Measurements from ENCODE around the gene MCUB.
"Not testable (repeated sequence)": the region's sequence is repeated elsewhere in the genome, so short reads cannot be mapped to it uniquely, and the experiment has no call there.

The MCUB gene

DNA sequence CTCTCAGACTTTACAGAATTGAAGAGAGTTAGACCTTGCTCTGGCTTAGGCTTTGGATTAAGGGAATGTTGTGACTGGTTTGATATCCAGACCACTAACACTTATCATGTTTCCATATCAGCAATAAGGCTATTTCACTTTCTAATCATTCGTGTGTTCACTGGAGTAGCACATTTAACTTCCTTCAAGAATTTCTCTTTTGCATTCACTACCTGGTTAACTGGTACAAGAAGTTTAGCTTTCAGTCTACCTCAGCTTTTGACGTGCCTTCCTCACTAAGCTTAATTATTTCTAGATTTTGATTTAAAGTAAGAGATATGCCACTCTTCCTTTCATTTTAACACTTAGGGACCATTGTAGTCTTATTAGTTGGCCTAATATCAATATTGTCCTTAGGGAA lies 80.6 kb downstream of the MCUB start:
- no peak for DNase-seq

DNA sequence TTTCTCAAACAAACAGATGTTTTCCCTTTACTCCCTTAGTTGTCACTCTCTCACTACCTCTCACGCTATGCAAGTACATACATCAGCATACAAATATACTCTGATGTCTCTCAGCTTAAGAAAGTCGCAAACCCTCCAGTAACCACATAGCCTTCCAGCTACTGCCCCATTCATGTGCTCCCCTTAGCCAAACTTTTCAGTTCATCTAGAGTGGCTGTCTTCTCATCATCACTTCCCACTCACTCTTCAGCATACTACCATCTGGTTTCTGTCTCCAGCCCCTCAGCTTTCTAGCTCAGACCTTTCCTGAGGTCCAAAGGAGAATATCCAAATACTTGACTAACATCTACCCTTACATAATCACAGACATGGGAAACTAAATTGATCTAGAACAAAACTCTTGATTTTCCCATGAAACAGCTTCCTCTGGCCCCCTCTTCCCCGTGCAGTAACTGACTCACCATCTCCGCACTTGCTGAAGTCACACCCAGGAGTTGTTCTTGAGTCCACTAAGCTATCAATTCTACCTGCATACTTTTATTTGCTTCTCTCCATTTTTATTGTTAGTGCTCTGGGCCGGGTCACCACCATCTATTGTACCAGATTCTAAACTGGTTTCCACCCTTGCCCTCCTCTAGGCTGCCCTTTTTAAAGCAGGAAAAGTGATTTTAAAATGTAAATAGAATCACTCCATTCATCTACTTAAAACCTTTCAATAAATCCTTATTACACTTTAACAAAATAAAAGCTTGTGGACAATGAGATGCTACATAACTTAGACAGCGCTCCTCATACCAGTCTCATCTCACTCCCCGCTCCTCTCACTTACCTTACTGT lies 86.0 kb downstream of the MCUB start:
- DNase-seq = no peak

DNA sequence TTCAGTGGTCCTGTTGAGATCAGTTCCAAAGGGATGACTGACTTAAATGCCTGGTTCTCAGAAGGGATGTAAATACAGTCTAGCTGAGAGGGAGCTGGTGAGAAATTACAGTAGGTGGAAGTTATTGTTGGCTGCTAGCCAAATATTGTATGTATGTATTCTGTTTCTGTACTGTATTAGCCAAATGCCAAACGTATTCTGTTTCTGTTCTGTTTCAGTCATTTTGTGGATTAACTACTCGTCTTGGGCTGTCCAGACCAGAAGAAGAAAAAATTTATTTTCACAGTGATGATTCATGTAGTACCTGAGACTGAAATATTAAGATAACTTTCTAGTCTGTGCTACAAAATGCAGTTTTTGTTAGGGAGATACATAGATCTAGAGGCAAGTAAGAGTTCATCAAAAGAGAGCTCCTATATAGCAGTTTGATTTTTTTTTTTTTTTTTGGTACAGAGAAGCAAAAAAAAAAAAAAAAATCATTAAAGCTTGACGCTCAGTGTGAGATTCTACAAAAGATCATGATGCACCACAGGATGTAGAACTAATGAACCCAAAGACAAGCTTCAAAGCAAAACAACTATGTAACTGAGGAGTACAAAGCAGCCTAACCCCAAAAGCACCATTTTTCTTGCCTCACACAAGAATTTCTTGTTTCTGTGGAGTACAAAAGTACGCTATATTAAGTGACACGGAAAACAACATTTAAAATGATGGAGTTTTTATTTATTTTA lies 88.4 kb downstream of the MCUB start:
- DNase-seq = no peak

DNA sequence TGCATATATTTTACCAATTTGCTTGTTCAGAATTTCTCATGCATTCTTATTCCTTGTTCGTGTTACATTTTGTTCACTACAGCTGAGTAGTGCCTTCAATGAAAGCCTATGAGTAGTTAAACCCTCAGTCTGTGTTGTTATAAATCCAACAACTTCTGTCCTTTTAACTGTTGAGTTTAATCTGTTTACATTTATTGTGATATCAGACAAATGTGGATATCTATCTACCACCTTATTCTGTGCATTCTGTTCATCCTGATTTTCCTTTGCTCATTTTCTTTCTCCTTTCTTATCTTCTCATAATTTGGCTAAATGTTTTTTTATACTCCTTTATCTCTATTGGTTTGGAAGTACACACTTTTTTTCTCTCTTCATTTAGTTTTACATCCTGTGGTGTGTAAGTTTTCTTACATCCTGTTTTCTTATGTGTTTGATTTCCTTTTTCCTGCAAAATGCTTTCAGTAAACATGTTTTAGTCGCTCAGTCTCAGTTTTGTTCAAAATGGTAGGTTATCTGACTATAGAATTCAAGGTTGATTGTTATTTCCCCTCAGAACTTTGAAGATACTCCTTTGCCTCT lies 89.0 kb downstream of the MCUB start:
- no peak for DNase-seq

DNA sequence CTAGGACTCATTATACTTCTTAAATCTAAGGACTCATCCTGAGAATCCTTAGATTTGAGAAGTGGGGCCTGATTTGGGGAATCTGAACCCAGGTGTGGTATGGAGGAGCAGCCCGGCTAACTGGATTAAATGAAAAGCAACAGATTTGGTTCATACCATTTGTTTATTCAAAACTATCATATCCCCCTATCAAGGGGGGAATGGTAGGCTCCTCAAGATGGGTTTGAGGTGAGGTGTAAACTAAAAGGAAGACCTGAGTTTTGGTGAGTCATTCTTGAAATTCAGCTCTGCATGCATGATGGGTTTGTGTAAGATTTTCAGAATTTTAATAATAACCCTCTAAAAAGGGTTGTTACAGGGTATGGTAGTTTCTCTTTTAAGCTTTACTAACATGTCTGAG lies 89.8 kb downstream of the MCUB start:
- DNase-seq = no peak

DNA sequence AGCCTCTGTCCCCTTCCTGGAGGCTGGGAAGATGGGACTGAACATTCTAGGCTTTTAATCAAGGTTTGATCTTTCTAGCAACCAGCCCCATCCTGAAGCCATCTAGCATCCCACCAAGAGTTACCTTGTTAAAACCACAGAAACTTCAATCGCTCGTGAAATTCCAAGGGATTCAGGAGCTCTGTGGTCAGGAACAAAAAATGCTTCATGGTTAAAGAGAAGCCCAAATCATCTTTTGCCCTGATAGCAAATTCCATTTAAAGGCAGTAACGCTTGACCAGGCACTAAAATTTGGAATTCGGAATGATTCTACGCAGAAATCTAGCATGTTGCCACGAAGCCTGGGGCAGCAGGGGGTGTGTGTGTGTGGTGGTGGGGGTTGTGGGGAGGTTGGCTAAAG lies 95.3 kb downstream of the MCUB start:
- no peak for DNase-seq

DNA sequence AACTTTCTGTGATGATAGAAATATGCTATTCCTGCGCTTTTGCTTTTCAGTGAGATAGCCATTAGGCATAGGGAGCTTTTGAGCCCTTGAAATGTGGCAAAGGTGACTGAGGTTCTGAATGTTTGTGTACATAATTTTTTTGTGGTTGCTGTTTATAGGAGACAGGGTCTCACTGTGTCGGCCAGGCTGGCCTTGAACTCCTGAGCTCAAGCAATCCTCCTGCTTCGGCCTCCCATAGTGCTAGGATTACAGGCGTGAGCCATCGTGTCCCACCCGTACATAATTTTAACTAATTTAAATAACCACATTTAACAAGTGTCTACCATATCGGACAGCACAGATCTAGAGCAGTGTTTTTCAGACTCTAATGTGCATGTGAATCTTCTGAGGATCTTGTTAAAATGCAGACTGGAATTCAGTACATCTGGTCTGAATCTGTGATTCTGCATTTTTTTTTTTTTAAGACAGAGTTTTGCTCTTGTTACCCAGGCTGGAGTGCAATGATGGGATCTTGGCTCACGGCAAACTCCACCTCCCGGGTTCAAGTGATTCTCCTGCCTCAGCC lies 97.9 kb downstream of the MCUB start:
- no peak for DNase-seq

DNA sequence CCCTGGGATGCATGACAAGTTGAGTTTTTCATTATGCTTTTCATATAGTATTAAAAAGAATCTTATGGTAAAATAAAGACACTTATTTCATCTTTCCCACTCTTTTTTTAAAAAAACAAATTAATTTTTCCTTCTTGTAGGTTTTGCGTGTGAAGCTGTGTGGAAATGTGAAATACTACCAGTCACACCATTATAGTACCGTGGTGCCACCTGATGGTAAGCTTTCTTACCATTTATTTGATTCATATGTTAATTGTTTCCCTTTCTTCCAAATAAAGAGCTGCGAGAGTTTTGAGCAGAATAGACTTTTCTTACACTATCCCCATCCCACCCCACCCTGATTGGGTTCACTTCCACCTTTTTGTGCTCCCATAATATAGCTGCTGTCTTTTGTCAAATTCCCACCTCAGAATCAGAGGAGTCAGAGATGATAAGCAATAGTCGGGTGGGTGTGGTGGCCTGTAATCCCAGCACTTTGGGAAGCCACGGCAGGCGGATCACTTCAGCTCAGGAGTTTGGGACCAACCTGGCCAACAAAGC lies 98.9 kb downstream of the MCUB start:
- DNase-seq = no peak

DNA sequence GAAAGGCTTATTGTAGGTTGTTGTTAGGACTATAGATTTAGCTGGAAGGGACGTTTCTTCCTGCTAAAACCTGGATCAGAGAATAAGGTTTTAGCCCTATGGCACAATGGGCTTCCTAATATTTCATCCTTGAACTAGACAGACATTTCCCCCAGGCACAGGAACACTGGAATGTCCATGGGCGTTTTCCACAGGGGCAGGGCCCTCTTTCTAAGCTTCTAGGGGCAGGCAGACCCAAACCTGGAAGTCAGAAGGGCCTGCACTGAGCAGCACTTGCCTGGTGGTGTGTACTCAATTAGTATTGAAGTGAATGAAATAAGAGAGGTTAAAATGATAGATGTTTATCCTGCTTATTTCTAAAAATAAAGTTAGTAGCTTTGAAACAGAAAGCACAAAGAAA lies 102.1 kb downstream of the MCUB start:
- DNase-seq = no peak

DNA sequence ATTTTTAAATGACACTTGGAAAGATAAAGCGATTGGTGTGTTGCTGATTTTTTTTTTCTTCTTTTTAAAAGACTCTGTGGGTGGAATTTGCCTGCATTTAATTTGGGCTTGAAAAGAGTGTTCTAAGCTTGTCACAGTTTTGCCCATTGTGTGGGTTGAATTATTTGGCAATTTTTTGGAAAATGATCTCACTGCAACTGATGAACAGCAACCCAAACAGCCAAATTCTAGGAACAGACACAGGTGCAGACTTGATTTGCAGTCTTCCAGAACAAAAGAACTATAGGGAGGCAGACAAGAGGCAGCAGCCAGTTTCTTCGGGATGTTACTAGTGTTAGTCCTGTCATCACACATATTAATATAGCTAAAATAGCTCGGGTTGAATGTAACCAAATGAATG lies 102.7 kb downstream of the MCUB start:
- no peak for DNase-seq

DNA sequence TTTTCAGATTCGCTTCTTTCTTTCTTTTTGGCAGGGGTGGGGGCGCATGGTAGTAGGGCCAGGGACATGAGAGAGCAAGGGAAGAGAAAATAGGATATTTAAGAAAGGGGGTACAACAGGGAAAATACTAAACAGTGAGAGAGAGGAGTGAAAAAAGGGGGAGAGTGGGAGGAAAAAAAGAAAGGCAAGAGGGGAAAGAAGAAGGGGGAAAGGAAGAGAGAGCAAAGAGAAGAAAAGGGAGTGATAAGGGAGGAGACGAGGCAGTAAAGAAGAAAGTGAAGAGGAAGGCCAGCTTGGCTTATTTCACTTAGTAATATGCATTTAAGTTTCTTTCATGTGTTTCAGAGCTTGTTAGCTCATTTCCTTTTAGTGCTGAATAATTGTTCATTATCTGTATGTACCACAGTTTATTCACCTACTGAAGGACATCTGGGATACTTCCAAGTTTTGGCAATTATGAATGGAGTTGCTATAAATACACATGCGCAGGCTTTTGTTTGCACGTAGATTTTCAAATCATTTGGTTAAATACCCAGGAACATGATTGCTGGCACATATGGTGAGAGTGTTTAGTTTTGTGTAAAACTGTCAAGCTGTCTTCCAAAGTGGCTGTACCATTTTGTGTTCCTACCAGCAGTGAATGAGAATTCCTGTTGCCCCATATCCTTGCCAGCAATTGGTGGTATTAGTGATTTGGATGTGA lies 105.9 kb downstream of the MCUB start:
- no peak for DNase-seq

DNA sequence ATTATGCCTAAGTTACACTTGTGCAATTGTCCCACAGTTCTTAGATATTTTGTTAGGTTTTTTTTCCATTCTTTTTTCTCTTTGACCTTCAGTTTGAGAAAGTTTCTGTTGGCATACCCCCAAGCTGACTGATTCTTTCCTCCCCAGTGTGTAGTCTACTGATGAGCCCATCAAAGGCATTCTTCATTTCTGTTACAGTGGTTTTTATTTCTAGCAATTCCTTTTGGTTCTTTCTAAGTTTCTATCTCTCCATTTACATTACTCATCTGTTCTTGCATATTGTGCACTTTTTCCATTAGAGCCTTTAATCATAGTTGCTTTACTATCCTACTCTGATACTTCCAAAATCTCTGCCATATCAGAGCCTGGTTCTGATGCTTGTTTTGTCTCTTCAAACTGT lies 111.3 kb downstream of the MCUB start:
- DNase-seq = no peak

DNA sequence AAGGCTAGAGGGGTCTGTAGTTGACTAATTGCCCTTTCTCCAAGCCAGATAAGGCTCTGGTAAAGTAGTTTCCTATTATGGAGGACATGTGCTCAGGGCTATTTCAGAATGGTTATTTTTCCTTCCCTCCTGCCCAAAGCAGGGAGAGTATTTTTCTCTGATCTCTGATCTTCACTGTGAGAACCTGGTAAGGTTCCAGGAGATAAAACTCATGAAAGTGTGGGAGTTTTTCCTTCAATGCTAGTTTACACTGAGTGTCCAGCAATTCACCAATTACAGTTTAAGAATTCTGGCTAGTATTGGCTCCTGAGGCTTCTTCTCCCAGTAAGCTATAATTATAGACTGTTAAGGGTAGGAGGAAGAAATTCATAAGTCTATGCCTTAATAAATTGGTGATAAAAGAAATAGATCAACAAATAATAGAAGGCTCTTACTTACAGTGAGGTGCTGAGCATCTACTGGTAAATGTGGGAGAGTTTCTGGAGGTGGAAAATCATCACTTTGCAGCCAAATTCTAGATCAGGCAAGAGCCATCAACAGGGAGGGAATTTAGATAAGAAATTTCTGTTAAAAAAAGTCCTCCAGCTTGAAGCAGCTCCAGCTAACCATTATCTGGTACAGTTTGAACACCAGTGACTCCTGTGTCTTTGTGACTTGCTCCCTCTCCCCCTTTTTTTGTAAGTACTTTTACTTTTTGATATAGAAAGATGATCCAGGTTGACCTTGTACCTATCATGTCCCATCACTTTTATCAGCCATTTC lies 112.3 kb downstream of the MCUB start:
- DNase-seq = no peak

DNA sequence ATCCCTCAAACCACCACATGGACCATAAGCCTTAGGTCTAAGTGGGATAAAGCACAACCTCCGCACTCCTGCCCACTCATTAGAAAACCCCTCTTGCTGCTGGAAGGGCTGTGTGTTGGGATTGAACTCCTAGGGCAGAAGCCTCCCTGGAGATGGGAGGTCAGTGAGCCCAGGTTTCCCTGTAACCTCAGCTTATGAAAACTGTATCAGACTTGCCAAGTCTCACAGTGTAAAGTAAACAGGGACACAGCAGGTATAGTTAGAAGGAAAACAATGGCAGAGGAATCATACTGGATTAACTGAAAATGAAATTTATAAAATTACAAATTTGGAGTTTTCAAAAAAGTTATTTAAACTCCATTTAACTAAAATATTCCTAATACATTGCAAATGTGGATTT lies 113.3 kb downstream of the MCUB start:
- no peak for DNase-seq

DNA sequence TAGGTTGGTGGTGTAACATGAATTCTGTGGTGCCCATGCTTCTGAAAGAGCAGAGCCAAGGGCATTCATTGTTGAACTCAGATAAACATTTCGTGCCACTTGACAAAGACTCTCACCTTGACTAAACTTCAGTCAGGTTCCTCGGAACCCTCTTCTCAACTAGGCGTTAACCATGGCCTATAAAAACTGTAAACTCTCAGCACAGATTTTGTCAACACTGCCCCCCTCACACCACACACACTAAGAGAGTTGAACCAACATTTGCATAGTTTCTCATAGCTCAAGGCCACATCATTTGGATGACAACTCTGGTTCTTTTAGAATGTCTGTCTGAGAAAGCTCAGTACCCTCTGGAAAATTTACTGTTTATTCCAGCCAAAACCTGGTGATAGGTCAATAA lies 115.1 kb downstream of the MCUB start:
- no peak for DNase-seq

DNA sequence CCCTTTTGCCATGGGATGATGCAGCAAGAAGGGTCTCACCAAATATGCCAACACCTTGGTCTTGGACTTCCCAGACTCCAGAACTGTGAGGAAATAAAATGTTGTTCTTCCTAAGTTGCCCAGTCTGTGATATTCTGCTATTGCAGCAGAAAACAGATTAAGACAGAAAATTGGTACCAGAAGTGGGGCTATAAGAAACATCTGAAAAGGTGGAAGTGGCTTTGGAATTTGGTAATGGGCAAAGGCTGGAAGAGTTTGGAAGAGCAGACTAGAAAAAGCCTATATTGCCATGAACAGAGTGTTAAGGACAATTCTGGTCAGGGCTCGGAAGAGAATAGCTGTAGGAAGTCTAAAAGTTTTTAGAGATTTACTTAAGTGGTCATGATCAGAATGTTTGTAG lies 115.8 kb downstream of the MCUB start:
- DNase-seq = no peak

DNA sequence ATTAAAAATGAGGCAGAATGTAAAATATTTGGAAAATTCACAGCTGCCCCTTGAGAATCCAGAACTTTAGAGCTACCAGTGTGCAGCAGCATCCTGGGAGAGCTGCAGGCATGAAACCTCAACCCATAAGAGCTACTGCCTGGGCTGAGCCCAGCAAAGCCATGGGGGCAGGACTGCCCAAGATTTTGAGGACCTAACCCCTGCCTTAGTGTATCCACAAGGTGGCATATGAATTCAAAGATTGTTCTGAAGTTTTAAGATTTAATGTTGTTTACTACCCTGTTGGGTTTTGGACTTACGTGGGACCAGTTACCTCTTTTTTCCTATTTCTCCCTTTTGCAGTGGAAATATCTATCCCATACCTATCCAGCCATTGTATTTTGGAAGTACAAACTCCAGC lies 116.8 kb downstream of the MCUB start:
- no peak for DNase-seq

DNA sequence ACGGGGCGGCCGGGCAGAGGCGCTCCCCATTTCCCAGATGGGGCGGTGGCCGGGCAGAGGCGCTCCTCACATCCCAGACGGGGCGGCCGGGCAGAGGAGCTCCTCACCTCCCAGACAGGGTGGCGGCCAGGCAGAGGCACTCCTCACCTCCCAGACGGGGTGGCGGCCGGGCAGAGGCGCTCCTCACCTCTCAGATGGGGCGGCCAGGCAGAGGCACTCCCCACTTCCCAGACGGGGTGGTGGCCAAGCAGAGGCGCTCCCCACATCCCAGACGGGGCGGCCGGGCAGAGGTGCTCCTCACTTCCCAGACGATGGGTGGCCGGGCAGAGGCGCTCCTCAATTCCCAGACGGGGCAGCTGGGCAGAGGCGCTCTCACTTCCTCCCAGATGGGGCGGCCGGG lies 118.4 kb downstream of the MCUB start:
- not testable (repeated sequence) for DNase-seq

DNA sequence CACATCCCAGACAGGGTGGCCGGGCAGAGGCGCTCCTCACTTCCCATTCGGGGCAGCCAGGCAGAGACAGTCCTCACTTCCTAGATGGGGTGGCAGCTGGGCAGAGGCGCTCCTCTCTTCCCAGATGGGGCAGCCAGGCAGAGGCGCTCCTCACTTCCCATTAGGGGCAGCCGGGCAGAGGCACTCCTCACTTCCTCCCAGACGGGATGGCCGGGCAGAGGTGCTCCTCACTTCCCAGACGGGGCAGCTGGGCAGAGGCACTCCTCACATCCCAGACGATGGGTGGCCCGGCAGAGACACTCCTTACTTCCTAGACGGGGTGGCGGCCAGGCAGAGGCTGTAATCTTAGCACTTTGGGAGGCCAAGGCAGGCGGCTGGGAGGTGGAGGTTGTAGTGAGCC lies 118.9 kb downstream of the MCUB start:
- DNase-seq = not testable (repeated sequence)

DNA sequence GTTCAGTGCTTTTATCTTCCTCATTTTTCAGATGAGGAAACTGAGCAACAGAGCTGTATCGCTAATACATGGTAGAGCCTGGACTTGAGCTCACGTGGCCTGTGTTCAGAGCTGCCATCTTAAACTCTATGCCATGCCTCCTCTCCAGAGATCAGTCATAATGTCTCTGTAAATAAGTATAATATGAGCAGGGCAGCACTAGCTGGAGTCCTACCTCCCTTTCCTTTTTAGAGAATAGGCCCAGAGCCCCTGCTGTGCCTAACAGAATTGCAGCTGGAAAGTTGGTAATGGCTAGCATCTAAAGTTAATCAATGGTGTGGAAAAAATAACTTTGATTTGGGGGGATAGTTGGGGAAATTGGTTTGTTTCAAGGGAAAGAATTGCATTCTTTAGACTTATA lies 122.8 kb downstream of the MCUB start:
- DNase-seq = no peak

DNA sequence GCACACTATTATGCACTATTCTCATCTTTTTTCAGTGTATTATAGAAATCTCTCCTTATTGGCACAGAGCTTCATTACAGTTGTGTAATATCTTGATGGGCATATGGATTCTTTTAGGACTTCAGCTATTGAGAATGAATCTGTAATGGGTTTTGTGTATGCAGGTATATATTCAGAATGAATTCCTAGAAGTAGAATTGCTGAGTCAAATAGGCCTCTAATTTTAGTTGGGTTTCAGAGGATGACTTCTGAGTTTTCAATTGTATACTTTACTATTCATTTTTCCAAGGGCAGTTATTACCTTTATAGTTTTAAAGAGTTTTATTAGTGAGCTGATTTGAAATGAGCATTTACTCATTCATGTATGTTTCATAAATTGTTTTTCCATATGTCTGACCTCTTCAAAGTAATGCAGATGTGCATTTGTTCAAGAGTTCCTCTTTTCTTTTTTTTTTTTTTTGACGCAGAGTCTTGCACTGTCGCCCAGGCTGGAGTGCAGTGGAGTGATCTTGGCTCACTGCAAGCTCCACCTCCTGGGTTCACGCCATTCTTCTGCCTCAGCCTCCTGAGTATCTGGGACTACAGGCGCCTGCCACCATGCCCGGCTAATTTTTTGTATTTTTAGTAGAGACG lies 123.7 kb downstream of the MCUB start:
- DNase-seq = no peak

DNA sequence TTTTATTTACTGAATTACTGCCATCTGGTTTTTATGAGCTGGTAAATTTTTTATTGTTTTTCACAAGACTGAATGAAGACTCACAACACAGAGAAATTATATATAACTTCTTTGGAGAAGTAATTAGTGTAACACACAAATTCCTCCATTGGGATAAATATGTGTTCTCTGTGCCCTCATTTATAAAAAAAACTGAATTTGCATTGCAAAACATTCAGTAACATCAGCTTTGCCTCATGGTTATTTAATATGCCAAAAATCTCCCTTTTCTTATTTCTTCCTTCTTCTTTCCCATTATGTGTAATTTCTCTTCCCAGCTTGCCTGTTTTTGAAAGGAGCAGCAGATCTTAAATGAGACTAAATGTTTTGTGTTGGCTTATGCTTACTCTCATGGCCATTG lies 124.7 kb downstream of the MCUB start:
- no peak for DNase-seq
